ENCODE results near the gene ERP44.
A peak's percentile ranks its signal among the peaks of the same experiment; 100 is the strongest.
"Not testable (repeated sequence)": the region's sequence is repeated elsewhere in the genome, so short reads cannot be mapped to it uniquely, and the experiment has no call there.

Gene ERP44

DNA sequence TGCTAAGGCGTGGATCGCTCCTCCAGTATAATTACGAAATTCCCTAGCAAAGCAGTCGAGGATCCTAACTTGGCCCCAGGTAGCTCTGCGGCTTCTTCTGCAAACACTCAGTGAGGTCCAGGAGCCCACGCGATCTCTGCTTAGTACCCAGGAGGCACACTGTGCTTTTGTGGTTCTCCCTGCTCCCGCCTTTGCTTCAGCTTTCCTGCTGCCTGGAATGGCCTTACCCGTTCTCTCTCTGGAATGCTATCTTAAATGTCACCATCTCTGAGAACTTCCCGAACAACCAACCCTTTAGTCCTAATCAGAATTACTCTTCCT, 882 bp upstream of the ERP44 start:
- DNase-seq: peak; percentile 39

DNA sequence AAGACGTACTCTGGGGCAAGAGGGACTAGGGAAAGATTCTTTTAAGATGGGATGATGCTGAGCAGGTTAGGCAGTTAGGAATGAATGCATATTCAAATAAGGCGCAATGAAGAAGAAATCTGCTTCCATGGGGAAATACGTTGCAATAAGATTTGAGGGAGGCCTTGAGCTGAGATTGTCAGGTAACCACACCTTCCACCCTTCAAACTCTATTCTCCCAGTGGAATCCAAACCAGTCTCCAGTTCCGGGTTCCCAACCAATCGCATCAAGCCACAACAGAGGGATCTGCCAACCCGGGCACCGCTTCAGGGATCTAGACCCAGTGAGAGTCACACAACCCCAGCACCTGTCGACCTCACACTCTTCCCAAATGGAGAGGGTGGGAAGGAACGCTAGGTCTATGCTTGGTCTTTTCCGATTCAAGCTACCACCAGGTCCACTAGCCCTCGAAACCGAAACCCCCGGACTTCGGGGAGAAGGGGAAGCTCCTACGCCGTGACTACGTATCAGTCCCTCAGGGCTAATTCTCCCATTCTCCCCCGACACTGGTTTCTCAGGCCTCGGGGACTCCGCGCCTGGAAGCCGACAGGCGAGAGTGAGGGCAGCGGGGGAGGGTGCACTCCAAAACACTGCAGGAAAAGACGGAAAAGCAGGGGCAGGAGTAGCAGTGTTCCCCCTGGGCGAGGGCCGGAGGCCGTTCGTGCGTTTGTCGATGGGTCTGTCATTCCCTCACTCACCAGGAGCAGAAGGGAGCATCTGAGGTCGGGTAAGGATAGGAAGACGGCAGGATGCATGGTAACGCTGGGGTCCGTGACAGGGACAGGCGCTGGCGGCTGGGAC, 534 bp downstream of the ERP44 start:
- DNase-seq: peak; percentile 46

DNA sequence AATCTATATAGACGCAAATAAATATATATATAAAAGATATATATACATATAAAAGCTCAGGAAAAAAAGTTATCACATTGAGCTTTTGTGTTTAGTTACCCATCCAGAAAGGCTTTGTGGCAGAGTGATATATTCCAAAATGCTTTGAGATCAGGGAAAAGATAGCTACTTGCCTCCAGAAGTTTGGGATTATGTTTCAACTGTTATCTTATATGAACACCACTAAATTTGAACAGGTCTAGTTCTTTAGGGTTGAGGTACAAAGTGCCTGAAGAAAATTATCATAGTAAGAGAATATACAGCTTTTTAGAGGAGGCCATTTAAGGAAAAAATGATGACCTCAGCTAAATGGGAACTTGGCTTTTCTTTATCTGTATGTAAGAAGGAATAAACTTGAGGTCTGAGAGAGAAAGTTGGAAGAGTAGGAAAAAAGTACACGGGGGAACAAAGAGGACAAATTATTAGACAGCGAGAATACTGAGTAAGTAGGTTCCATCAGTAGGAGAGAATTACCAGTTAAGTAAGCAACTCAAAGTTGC, 2.4 kb downstream of the ERP44 start:
- DNase-seq: no peak

DNA sequence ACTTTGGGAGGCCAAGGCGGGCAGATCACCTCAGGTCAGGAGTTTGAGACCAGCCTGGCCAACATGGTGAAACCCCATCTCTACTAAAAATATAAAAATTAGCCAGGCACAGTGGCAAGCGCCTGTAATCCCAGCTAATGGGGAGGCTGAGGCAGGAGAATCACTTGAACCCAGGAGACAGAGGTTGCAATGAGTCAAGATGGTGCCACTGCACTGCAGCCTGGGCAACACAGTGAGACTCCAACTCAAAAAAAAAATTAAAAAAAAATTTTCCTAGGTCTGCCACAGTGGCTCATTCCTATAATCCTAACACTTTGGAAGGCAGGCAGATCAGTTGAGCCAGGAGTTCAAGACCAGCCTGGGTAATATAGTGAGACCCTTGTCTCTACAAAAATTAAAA, 4.4 kb downstream of the ERP44 start:
- DNase-seq: not testable (repeated sequence)

DNA sequence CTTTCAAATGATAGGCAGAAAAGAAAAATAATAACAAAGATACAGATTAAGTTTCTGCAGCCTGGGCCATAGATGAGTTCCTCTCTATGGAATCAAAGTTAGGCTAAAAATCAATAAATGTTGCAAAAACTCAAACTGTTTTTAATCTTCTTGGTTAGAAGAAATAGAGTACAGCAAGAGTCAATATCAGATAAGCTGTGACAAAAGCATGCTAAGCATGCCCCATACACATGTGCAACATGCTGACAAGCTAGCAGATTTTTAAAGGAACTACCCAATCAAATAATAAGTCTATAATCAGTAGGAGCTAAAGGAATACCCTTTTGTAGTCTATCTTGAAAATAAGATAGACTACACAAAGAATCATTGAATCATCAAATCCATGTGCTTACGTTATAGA, 6.7 kb downstream of the ERP44 start:
- no peak for DNase-seq

DNA sequence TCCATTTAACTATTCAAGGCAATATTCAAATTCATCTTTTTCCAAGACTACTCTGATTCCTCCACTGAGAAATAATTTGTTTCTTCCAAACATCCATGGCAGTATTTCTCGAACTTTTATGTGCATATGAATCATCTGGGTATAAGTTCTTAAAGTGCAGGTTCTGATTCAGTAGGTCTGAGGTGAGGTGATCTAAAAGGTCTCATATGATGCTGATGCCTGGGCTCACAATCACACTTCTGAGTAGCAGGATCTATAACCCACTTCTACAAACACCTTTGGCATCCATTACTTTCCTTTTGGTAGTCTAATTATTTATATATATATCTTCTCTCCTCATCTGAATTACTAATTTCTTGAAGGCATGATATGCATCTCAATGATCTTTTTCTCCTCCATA, 7.2 kb downstream of the ERP44 start:
- DNase-seq: no peak

DNA sequence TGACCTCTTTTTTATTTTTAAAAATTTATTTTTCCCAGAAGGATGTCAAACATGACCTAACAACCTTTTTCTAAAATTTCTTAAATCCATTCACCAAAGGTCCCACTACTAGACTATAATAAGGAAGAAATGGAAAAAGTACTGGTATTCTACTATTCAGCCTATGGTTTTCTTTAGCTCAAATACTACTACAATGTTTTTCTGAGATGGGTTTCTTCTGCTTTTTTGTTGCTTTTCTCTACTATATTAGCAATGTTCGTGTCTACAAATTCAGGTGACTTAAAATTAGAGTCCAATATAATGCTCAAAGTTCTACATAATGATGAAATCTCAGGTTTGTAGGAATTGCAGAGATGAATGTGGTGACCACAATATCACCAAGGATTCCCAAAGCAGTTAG, 7.9 kb downstream of the ERP44 start:
- DNase-seq: no peak

DNA sequence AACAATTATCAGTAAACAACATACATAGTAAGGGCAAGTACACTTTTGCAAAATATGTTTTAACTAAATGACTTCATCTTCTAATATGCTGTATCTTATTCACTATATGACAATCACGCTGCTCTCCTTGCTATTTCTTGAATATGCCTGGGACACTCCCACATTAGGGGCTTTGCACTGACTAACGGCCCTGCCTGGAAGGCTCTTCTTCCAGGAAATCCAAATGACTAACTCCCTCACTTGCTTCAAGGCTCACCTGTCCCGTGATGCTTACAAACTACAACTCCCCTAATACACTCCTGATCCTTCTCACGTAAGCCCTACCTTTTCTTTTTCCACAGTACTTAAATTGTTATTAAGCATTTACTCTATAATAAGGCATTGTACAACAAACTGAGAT, 10.6 kb downstream of the ERP44 start:
- DNase-seq: no peak

DNA sequence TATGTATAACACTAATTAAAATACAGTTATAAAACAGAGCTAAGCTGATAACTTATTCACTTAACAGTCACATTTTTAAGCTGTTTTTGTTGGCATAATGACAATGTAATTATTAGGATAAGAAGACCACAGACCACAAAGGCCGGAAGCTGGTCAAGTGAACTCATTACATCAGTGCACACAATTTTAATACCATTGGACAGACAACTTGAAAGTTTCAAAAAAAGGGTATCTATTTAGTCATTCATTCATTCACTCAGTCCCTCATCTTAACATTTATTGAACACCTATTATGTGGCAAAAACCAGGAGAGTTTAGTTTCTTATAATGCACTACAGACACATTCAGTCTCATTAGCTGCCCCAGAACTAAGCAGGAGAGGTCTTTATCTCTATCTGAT, 11.6 kb downstream of the ERP44 start:
- peak; percentile 63 for DNase-seq

DNA sequence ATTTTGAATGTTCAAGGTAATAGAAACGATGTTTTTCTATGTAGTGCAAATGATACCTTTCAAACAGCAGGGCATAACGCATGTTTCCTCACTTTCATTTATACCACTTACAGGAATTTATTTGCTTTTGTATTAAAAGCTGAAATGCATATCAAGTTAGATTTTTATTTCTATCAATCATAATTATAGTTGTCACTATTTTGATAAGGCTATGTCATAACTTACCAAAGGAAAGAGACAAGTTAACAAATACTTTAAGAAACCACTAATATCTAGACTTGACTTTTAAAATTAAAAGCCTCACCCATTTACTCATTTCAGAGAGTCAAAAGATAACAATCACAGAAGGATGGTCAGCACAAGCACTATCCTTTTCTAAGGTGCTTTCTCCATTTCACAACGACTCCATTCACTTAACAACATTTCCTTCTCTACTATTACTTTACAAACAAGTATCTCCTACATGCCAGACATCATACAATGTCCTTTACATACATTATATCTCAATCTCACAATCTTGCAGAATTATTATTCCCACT, 12.6 kb downstream of the ERP44 start:
- no peak for DNase-seq

DNA sequence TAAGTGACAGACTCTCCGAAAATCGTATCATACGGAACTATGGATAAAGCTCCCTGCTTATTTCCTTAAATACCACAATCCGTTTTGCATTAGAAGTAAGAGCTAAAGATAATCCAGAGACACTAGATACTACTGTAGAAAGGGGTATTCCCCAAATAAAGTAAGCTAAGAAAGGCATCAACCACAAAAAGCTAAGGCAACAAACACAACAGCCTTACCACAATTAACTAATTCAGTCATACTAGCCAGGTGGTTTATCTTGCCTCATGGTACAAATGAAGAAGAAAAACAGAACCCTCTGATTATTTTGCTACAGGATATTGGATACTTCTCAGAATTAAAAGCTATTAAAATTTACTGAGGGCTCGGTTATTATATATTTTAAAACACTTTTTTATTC, 14.1 kb downstream of the ERP44 start:
- DNase-seq: no peak

DNA sequence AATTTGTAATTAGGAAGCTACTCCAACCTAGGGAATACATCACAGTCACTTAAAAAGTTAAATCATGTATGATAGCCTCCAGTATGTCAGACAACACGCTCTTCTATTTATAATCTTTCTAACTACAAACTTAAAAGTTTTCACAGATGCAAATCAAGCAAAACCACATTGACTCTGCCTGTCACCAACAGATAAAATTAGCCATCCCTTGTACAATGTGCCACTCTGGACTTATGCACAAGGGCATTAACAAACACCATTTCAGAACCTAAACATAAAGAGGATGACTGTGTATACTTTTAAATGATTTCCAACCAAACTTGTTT, 14.7 kb downstream of the ERP44 start:
- DNase-seq: no peak

DNA sequence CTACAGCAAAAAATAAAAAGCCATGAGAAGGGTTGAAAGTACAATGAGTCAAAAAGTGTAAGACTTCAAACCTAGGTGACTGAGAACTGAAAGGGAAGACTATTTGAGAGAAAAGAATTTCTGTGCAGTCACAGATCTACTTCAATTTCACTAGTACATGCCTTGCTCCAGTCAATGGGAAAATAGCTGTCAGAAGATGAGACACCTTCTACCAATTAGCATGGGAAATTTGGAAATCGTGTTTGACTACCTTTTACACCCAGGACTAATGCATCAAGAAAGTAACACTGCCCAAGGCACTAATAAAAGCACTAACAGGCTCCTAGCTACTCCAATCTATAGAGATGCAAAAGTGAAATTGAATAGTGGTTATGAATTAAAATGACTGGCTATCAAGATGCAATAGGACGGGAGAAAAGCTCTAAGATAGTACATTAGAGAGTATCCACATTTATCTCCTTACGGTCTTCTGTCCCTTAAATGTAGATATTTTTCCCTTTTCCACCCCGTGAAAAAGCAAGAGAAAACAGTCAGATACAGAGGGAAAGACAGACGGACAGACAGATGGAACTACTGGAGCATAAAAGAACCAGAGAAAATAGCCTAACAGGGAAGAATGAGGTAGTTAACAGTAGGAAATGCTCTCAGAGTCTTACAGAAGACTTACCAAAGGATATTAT, 15.2 kb downstream of the ERP44 start:
- DNase-seq: no peak

DNA sequence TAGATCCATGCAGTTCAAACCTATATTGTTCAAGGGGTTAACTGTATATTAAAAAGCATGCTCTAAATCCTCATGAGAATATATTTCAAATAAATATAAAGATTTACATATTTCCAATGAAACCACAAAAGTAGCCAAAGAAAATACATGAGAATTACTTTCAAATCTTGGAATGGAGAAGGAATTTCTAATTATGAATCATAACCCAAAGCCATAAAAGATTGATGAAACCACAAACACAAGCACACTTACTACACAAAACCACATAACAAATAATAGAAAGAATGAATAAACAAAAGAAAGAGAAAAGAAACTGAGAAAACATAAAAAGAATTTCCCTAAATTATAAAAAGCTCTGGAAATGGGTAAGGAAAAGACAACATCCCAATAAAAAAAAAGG, 16.0 kb downstream of the ERP44 start:
- DNase-seq: peak; percentile 81

DNA sequence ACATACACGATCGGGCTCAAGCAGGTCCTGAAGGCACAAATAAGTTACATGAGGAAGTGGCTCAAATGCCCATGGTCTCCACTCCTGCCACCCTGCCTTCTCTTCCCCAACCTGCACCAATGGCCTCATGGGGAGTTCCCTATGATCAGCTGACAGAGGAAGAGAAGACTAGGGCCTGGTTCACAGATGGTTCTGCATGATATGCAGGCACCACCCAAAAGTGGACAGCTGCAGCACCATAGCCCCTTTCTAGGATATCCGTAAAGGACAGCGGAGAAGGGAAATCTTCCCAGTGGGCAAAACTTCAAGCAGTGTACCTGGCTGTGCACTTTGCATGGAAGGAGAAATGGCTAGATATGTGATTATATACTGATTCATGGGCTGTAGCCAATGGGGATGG, 22.5 kb downstream of the ERP44 start:
- not testable (repeated sequence) for DNase-seq

DNA sequence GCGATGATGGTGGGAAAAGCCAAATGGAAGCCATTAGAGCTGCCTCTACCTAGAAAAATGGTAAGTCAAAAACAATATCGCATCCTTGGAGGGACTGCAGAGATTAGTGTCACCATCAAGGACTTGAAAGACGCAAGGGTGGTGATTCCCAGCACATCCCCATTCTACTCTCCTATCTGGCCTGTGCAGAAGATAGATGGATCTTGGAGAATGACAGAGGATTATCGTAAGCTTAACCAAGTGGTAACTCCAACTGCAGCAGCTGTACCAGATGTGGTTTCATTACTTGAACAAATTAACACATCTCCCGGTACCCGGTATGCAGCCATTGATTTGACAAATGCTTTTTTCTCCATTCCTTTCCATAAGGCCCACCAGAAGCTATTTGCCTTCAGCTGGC, 23.8 kb downstream of the ERP44 start:
- DNase-seq: no peak

DNA sequence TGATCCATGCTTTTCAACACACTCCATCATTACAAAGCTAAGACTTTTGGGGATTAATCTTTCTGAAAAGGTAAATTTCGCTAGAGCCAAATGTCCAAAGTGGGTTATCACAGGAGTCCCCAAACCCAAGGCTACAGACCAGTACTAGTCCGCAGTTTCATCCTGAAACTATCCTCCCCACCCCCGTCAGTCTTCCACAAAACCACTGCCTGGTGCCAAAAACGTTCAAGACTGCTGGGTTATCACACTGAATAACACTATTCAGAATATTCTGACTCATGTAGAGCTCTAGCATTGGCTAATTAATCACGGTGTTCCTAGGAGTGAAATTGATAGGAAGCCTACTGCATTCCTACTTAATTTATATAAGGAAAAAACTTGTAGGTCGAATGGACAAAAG, 24.7 kb downstream of the ERP44 start:
- no peak for DNase-seq

DNA sequence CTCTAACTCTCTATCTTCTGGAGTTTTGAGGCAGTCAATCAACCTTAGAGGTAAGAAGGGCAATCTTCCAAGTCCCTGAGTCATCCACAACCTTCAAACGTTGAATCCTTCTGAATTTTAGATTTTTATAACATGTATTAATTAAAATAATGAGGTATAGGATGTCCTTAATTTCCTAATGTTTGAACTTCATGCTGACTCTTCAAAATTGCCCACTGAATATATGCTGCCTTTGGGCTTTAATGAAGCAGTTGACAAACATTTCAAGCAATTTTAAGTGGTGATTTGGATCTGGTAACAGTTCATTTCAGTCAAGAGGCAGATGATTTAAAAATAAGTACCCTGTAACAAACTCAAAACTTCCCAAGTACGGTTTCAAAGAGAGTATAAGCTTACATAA, 26.0 kb downstream of the ERP44 start:
- DNase-seq: no peak

DNA sequence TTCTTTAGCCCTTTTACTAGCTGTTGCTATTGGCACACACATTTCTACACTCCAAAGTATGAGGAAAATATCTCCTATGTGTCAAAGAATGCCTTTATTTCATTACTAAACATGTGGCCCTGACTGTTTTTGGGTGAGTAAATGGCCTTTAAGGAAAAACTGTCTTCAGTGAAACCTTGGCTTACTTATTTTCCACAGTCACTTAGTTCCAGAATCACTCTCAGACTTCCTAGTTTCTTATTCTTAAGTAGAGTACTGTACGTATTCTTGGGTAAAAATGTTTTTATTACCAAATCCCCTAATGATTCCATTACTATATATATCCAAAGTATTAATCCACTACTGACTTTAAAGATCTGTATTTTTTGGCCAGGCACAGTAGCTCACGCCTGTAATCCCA, 27.5 kb downstream of the ERP44 start:
- no peak for DNase-seq

DNA sequence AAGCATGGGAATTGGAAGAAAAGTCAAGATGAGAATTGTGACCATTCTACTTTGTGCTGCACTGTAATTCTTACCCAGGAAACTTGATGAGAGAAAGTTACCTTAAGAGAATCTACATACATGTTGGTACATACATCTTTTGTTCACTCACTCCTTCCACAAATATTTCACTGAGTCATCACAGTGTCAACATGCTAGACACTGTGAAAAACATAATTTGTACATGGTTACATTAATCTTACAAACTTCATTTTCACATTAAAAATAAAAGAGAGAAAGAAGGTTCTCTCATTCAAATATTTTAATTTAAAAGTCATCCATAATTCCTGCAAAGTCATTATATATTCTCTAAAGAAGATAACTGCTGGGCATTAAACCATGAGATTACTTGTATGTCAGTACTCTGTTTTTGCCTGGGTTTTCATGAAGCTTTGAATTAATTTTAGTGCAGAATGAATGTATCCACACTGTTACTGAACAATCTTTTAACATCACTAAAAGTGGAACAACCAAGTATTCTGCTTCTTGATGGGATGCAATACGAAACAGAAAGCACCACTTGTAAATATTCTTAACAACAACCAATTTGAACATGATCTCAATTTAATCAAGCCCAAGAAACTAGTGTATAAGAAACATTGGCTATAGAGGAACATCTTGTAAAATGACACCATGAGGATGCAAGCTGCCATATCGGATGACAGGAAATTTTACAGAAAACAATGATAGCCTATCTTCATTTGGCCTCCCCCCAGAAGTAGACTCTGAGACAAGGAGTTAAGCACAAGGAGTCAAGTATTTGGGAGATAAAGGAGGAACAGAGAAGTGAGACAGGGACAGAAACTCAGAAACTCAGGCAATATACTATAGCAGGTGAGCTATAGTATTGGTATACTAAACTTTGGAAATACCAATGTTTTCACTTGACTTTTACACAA, 28.4 kb downstream of the ERP44 start:
- no peak for DNase-seq

DNA sequence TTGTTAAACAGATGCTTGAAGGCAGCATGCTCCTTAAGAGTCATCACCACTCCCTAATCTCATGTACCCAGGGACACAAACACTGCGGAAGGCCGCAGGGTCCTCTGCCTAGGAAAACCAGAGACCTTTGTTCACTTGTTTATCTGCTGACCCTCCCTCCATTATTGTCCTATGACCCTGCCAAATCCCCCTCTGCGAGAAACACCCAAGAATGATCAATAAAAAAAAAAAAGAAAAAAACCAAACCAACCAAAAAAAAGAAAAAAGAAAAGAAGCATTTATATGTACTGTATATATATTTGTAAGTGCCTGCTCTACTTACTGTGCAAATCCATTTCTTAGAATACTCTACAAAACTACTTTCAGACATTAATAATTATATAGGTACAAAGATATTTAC, 29.7 kb downstream of the ERP44 start:
- not testable (repeated sequence) for DNase-seq

DNA sequence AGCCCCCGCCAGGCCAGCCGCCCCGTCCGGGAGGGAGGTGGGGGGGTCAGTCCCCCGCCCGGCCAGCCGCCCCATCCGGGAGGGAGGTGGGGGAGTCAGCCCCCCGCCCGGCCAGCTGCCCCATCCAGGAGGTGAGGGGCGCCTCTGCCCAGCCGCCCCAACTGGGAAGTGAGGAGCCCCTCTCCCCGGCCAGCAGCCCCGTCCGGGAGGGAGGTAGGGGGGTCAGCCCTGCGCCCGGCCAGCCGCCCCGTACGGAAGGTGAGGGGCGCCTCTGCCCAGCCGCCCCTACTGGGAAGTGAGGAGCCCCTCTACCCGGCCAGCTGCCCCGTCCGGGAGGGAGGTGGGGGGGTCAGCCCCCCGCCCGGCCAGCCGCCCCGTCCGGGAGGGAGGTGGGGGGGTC, 30.8 kb downstream of the ERP44 start:
- DNase-seq: not testable (repeated sequence)

DNA sequence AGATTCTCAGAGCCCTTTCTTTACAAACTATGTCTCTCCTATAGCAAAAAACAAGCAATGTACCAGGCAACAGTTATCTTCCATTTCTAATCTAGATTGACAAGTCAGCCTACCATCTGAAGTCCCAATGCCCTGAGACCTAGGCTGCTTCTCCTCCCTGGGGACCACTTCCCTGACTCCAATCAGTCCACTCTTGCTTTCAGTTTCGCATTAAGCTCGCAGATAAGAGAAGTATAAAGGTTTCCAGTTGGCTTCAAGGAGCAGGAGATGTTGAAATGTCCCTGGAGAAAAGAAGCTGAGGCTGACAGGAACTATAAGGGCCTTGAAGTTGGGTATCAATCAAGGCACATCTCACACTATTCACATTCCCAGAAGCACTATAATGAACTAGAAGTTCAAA, 32.3 kb downstream of the ERP44 start:
- peak; percentile 20 for DNase-seq

Measured in fibroblast of skin of back (primary cell).